H1 (cell line): ENCODE results near the gene USP10. TPM values are rescaled to one million over a fixed set of nuclear protein-coding genes. Genes with fewer than 3 reads are reported as not detected.

Source experiments
- CTCF ChIA-PET: fragments of 300-600 bp; sonication (Branson Sonifier 250); formaldehyde crosslinking; loops from one replicate; lab custom pipeline; 2021; ENCODE audit not compliant: partially characterized antibody; lab: Charles Lee
- POLR2A ChIA-PET: fragments of 300-600 bp; sonication (Branson Sonifier 250); formaldehyde crosslinking; loops from one replicate; lab custom pipeline; 2021; ENCODE audit warnings: inconsistent platforms; ENCODE audit not compliant: partially characterized antibody; lab: Charles Lee
- DNase-seq, 2 experiments: peaks; one replicate each; pipeline versions ENCODE4 v3.0.0 to v3.0.0-alpha.2; 2010 to 2022; ENCODE audit warnings: low spot score in 2 of 2, low read depth in 1 of 2, mixed read lengths in 1 of 2
- FAIRE-seq: peaks from 2 replicates; lab custom pipeline; 2011; peaks lifted over from hg19 to GRCh38; lab: Jason Lieb, UNC
- H2AFZ ChIP-seq: 2 replicates; pipeline ENCODE4 v1.8.1; 2012; ENCODE audit warnings: low read length, inconsistent platforms
- H2AK5ac ChIP-seq: 2 replicates; pipeline ENCODE4 v1.6.1; 2013; ENCODE audit warnings: low read depth, low read length
- H2BK120ac ChIP-seq: replicated peaks from 2 replicates; pipeline ENCODE3; 2013; ENCODE audit warnings: low read depth, low read length, inconsistent platforms
- H2BK12ac ChIP-seq: 2 replicates; pipeline ENCODE4 v1.6.1; 2013; ENCODE audit warnings: low read depth, low read length
- H2BK15ac ChIP-seq: 2 replicates; pipeline ENCODE4 v1.6.1; 2013; ENCODE audit warnings: low read length
- H2BK20ac ChIP-seq: 2 replicates; pipeline ENCODE4 v1.6.1; 2013; ENCODE audit warnings: low read length
- H2BK5ac ChIP-seq: 2 replicates; pipeline ENCODE4 v1.6.1; 2013; ENCODE audit warnings: low read depth, low read length
- H3K14ac ChIP-seq: 2 replicates; pipeline ENCODE4 v1.6.1; 2013; ENCODE audit warnings: inconsistent platforms; ENCODE audit not compliant: insufficient read length
- H3K18ac ChIP-seq: 2 replicates; pipeline ENCODE4 v1.6.1; 2013; ENCODE audit warnings: low read length; ENCODE audit errors: extremely low read depth
- H3K23ac ChIP-seq: 2 replicates; pipeline ENCODE4 v1.6.1; 2013; ENCODE audit warnings: inconsistent platforms; ENCODE audit not compliant: insufficient read length
- H3K23me2 ChIP-seq: 2 replicates; pipeline ENCODE4 v1.6.1; 2013; ENCODE audit warnings: low read depth, low read length
- H3K27ac ChIP-seq: 2 replicates; pipeline ENCODE4 v1.6.1; 2011; ENCODE audit warnings: low read depth, low read length, inconsistent platforms
- H3K27me3 ChIP-seq, 4 experiments: replicated peaks in 1 of 4; 1 replicate in 1 of 4; 2 replicates in 3 of 4; pipeline versions ENCODE4 v1.6.1 to v1.8.1; 2011 to 2013; ENCODE audit warnings: low read length in 3 of 4, mild to moderate bottlenecking in 3 of 4, inconsistent platforms in 2 of 4, mixed read lengths in 2 of 4, moderate library complexity in 1 of 4; ENCODE audit not compliant: control insufficient read depth in 3 of 4, insufficient read depth in 3 of 4; ENCODE audit errors: extremely low read depth in 1 of 4
- H3K36me3 ChIP-seq, 4 experiments: 2 replicates each; pipeline versions ENCODE4 v1.6.1 to v1.8.1; 2011 to 2013; ENCODE audit warnings: mild to moderate bottlenecking in 4 of 4, low read length in 3 of 4, moderate library complexity in 2 of 4, control low read depth in 1 of 4, inconsistent platforms in 1 of 4; ENCODE audit not compliant: insufficient read depth in 4 of 4, control insufficient read depth in 2 of 4
- H3K4ac ChIP-seq: replicated peaks from 2 replicates; pipeline ENCODE3; 2013; ENCODE audit warnings: low read length, low read depth, mixed read lengths, inconsistent platforms; ENCODE audit not compliant: insufficient read length
- H3K4me1 ChIP-seq, 4 experiments: replicated peaks in 1 of 4; 1 replicate in 1 of 4; 2 replicates in 3 of 4; pipeline versions ENCODE4 v1.6.1 to v1.8.1; 2011 to 2013; ENCODE audit warnings: low read length in 3 of 4, inconsistent platforms in 2 of 4, mixed read lengths in 1 of 4; ENCODE audit not compliant: insufficient read depth in 4 of 4, control insufficient read depth in 3 of 4
- H3K4me2 ChIP-seq, 2 experiments: 2 replicates each; pipeline versions ENCODE4 v1.6.1 to v1.8.1; 2011 to 2013; ENCODE audit warnings: low read depth in 2 of 2, low read length in 2 of 2, control low read depth in 1 of 2, inconsistent platforms in 1 of 2, mild to moderate bottlenecking in 1 of 2; ENCODE audit not compliant: insufficient read depth in 1 of 2
- H3K4me3 ChIP-seq, 4 experiments: fragments of 200-600, 300-600 bp in 1 of 4; sonication (generic), shearing (Covaris generic), sonication (Bioruptor Twin) in 1 of 4; 2 replicates each; pipeline versions ENCODE4 v1.5.1 to v1.8.1; 2011 to 2016; ENCODE audit warnings: low read length in 4 of 4, low read depth in 3 of 4, control low read depth in 2 of 4, inconsistent platforms in 2 of 4, mild to moderate bottlenecking in 2 of 4, mixed read lengths in 1 of 4, moderate library complexity in 1 of 4; ENCODE audit not compliant: insufficient read depth in 2 of 4; ENCODE audit errors: extremely low read depth in 1 of 4
- H3K56ac ChIP-seq: replicated peaks from 2 replicates; pipeline ENCODE3; 2013; ENCODE audit warnings: low read depth, mild to moderate bottlenecking, mixed read lengths, low read length, inconsistent platforms; ENCODE audit not compliant: insufficient read length
- H3K79me1 ChIP-seq: 2 replicates; pipeline ENCODE4 v1.6.1; 2013; ENCODE audit warnings: low read depth, low read length, control low read depth
- H3K79me2 ChIP-seq, 2 experiments: 2 replicates each; pipeline versions ENCODE4 v1.6.1 to v1.8.1; 2012 to 2013; ENCODE audit warnings: low read length in 2 of 2, mild to moderate bottlenecking in 2 of 2, inconsistent platforms in 1 of 2; ENCODE audit not compliant: insufficient read depth in 2 of 2, control insufficient read depth in 1 of 2
- H3K9ac ChIP-seq, 4 experiments: replicated peaks in 1 of 4; 1 replicate in 1 of 4; 2 replicates in 3 of 4; pipeline versions ENCODE4 v1.6.1 to v1.8.1; 2011 to 2013; ENCODE audit warnings: low read depth in 3 of 4, low read length in 3 of 4, control low read depth in 2 of 4, mild to moderate bottlenecking in 2 of 4, moderate library complexity in 2 of 4, inconsistent platforms in 1 of 4; ENCODE audit errors: extremely low read depth in 1 of 4
- H3K9me3 ChIP-seq, 2 experiments: 2 replicates each; pipeline versions ENCODE4 v1.6.1 to v1.8.1; 2012 to 2013; ENCODE audit warnings: mild to moderate bottlenecking in 2 of 2, moderate library complexity in 2 of 2, control low read depth in 1 of 2, inconsistent platforms in 1 of 2, low read depth in 1 of 2, low read length in 1 of 2, mixed read lengths in 1 of 2; ENCODE audit not compliant: insufficient read depth in 2 of 2
- H4K20me1 ChIP-seq, 2 experiments: replicated peaks in 1 of 2; 2 replicates each; pipeline versions ENCODE3 to v1.8.1; 2011 to 2013; ENCODE audit warnings: inconsistent platforms in 2 of 2, low read length in 2 of 2, mild to moderate bottlenecking in 1 of 2; ENCODE audit not compliant: insufficient read depth in 2 of 2, control insufficient read depth in 1 of 2
- H4K5ac ChIP-seq: 2 replicates; pipeline ENCODE4 v1.6.1; 2013; ENCODE audit warnings: low read length, low read depth, mixed read lengths, inconsistent platforms; ENCODE audit not compliant: insufficient read length
- H4K8ac ChIP-seq: 2 replicates; pipeline ENCODE4 v1.8.0; 2013; ENCODE audit warnings: mild to moderate bottlenecking, moderate library complexity, low read length, inconsistent platforms; ENCODE audit not compliant: insufficient read depth; ENCODE audit errors: extremely low read depth
- H4K91ac ChIP-seq: replicated peaks from 2 replicates; pipeline ENCODE3; 2013; ENCODE audit warnings: low read length, mixed read lengths, inconsistent platforms; ENCODE audit not compliant: insufficient read length
- BACH1 ChIP-seq: IDR thresholded peaks from 2 replicates; pipeline ENCODE4 v1.6.1; 2012; ENCODE audit warnings: low read length, improper control_type of control experiment
- CHD2 ChIP-seq: IDR thresholded peaks from 2 replicates; pipeline ENCODE4 v1.6.1; 2012; ENCODE audit warnings: low read length, improper control_type of control experiment
- POLR2AphosphoS5 ChIP-seq: IDR thresholded peaks from 2 replicates; pipeline ENCODE4 v1.6.1; 2011; ENCODE audit warnings: low read depth, low read length
- WGBS, 2 experiments: shearing (Covaris generic) in 1 of 2; methylation state at CpG; one replicate each; pipeline versions ENCODE4 v1.1.6 to v1.1.7; 2013 to 2015; ENCODE audit warnings: low lambda C conversion rate in 2 of 2, mixed read lengths in 2 of 2, inconsistent platforms in 1 of 2, low coverage in 1 of 2, missing lambda C conversion rate in 1 of 2; ENCODE audit not compliant: insufficient replicate concordance in 2 of 2, insufficient coverage in 1 of 2, insufficient read length in 1 of 2; ENCODE audit errors: extremely low coverage in 1 of 2, missing lambda C conversion rate in 1 of 2; 5-methylcytosine and 5-hydroxymethylcytosine counted together
- polyA plus RNA-seq, 7 experiments: library from polyadenylated mRNA; depleted of rRNA in 3 of 7; stranded (reverse) in 5 of 7; unstranded in 2 of 7; fragments of >200 nt in 5 of 7; fragments of 200-250 nt in 2 of 7; gene quantifications; 1 replicate in 5 of 7; 2 replicates in 1 of 7; 4 replicates in 1 of 7; pipeline versions ENCODE4 v1.2.1 to v1.2.3, GENCODE V29; 2011 to 2013; ENCODE audit warnings: missing spikeins in 2 of 7, mixed read lengths in 2 of 7
- total RNA-seq: library from RNA; stranded (reverse); fragmentation: NEBNext Ultra II Directional; extraction: Animal tissue kit (Norgen Biotek cat#: 25700); gene quantifications from 2 replicates; pipeline ENCODE4 v1.2.1, GENCODE V29; 2021

USP10 gene
- total and polyA plus RNA-seq, 2 of the 8 experiments (the other 6 are each of a cell fraction or from before 2014, with no cell fraction given) = 171 to 195 TPM

DNA sequence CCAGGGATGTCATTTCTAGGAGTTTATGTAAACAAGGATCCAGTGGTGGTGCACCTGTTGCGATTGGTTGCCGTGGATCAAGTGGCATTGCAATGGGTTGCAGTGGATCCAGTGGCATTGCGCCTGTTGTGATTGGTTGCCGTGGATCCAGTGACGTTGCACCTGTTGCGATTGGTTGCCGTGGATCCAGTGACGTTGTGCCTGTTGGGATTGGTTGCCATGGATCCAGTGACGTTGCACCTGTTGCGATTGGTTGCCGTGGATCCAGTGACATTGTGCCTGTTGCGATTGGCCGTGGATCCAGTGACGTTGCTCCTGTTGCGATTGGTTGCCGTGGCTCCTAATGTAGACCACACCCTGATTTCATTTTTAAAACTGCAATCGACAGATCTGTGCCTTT, 63.8 kb downstream of the USP10 start:
- DNase-seq = no peak
- Histone ChIP-seq H3K9me3 (no peaks in the 10 kb centered on the region), H4K20me1 (peaks cover 6 to 15% of the 10 kb centered on the region in 2 experiments), H3K18ac (no peak overlapping the region), H2BK12ac (no peak overlapping the region), H3K56ac (no peak overlapping the region), H3K79me2 (peaks cover 0 to 46% of the 10 kb centered on the region in 2 experiments; a peak in 2 of 4 replicates), H4K8ac (no peak overlapping the region), H3K36me3 (peaks cover 14 to 79% (median 60%) of the 10 kb centered on the region in 4 experiments; a peak in 7 of 8 replicates), H3K79me1 (no peaks in the 10 kb centered on the region; the same call in 1 of the 2 replicates), H3K4me1 (no peaks in the 10 kb centered on the region), H3K4ac (no peak overlapping the region), H3K23me2 (no peaks in the 10 kb centered on the region), H3K14ac (no peak overlapping the region), H3K9ac (no peak overlapping the region), H2AK5ac (no peak overlapping the region), H2BK5ac (no peak overlapping the region), H2AFZ (no peak overlapping the region), H2BK20ac (no peak overlapping the region), H2BK120ac (no peak overlapping the region), H4K5ac (no peak overlapping the region), H3K23ac (no peak overlapping the region), H3K27ac (no peak overlapping the region), H2BK15ac (no peak overlapping the region), H3K4me2 (no peak overlapping the region), H3K27me3 (no peaks in the 10 kb centered on the region), H3K4me3 (no peak overlapping the region), H4K91ac (no peak overlapping the region)
- no peak for FAIRE-seq
- TF ChIP-seq POLR2AphosphoS5 (no peak), CHD2 (peak; percentile 32; the same call in 1 of the 2 replicates), BACH1 (peak; percentile 85)
- ChIA-PET POLR2A (no interaction called here), CTCF (interaction anchor here (0.9 kb wide), 1 partner anchor 9 kb away, joined by 3 read pairs; no protein-coding TSS in a partner anchor)
- WGBS, 2 experiments = 95% methylated on average over 17 of the region's 17 CpGs; no CpG with 5 or more reads in 1 of the 2 experiments
